ENCODE results near the gene HRCT1. TPM values are rescaled to one million over a fixed set of nuclear protein-coding genes. Genes with fewer than 3 reads are reported as not detected.

The HRCT1 gene
- total RNA-seq, 1 experiment from 2014 or later, result not detected

- DNase-seq, result no peak
- H2BK12ac ChIP-seq (ENCODE audit: insufficient read length, low read depth, low read length), result no peak overlapping the region
- no peak overlapping the region for H2AFZ ChIP-seq (ENCODE audit: low read length)
- H2AK5ac ChIP-seq (ENCODE audit: insufficient read length, low read length), result no peak overlapping the region
- no peak overlapping the region for H3K4ac ChIP-seq (ENCODE audit: low read depth, low read length)
- Mint-ChIP-seq H3K27ac (no peak overlapping the region), H3K27me3 (ENCODE audit: low read depth) (peaks cover 69% of the 10 kb centered on the region), H3K4me1 (peaks cover 2 to 10% of the 10 kb centered on the region in 2 experiments), H3K4me3 (no peak overlapping the region), H3K36me3 (ENCODE audit: insufficient read depth in 1 of 3, low read depth in 3 of 3) (peaks cover 0 to 5% (median 2%) of the 10 kb centered on the region in 3 experiments; a peak in 3 of 7 replicates), H3K9me3 (peaks cover 3 to 9% of the 10 kb centered on the region in 2 experiments; a peak in 4 of 5 replicates)
- no peaks in the 10 kb centered on the region for H4K20me1 ChIP-seq (ENCODE audit: control insufficient read depth, insufficient read depth, insufficient read length)
- H3T11ph ChIP-seq (ENCODE audit: low read length), result no peak overlapping the region
- no peaks in the 10 kb centered on the region for H3K23me2 ChIP-seq (ENCODE audit: insufficient read length, low read depth, low read length, poor library complexity, severe bottlenecking)
- H2BK120ac ChIP-seq (ENCODE audit: low read depth, low read length, poor library complexity, severe bottlenecking), result no peak overlapping the region
- no peak overlapping the region for H2BK15ac ChIP-seq (ENCODE audit: low read depth, low read length)
- H3K18ac ChIP-seq (ENCODE audit: insufficient read length, low read depth, low read length), result no peak overlapping the region
- H3K23ac ChIP-seq (ENCODE audit: insufficient read length, low read depth, low read length), result no peak overlapping the region
- H4K91ac ChIP-seq (ENCODE audit: insufficient read length, low read depth, low read length), result no peak overlapping the region
- no peak overlapping the region for H4K8ac ChIP-seq (replicated peaks; ENCODE audit: insufficient read length, low read depth, low read length)
- H3K4me2 ChIP-seq (ENCODE audit: insufficient read depth, insufficient read length, low read length), result no peak overlapping the region
- no peak overlapping the region for H3K9ac ChIP-seq (ENCODE audit: extremely low read depth, insufficient read length, low read length)
- WGBS (ENCODE audit: extremely low coverage, insufficient read length, low lambda C conversion rate), result no CpG with 5 or more reads among the region's 3 CpGs
- no peak overlapping the region for H4K5ac ChIP-seq (ENCODE audit: insufficient read length, low read depth, low read length)
- peaks cover 3% of the 10 kb centered on the region; the same call in 1 of the 2 replicates for H3K4me1 ChIP-seq (ENCODE audit: insufficient read depth, low read length)
- H3K14ac ChIP-seq (ENCODE audit: insufficient read depth, low read length), result no peak overlapping the region
- H2BK20ac ChIP-seq (ENCODE audit: low read depth, low read length, poor library complexity, severe bottlenecking), result no peak overlapping the region
- H3K27me3 ChIP-seq (ENCODE audit: insufficient read depth, low read length), result no peaks in the 10 kb centered on the region; the same call in 1 of the 2 replicates
- H3K56ac ChIP-seq (ENCODE audit: insufficient read length, low read depth, low read length), result no peak overlapping the region
- TF ChIP-seq CTCF (conservative IDR thresholded peaks at IDR 0.05), result no peak
- H3K79me2 ChIP-seq (ENCODE audit: insufficient read depth, low read length), result no peaks in the 10 kb centered on the region
- no peak overlapping the region for H2BK5ac ChIP-seq (ENCODE audit: insufficient read length, low read length)
- H3K9me3 ChIP-seq (ENCODE audit: control insufficient read depth, low read depth, low read length), result no peaks in the 10 kb centered on the region
- no peak overlapping the region for H3K27ac ChIP-seq (ENCODE audit: insufficient read length, low read depth, low read length)
- H3K79me1 ChIP-seq (ENCODE audit: insufficient read depth, low read depth, low read length, poor library complexity, severe bottlenecking), result no peaks in the 10 kb centered on the region
Measured at GRCh38 chr9:35944841-35945240, 38.8 kb downstream of the HRCT1 start.

Measured in H9 (cell line).